NOMO-1 (cell line): ENCODE data around the gene ACTG1.

Experiments used
- DNase-seq, 2 experiments: peaks; one replicate each; lab custom pipeline; 2025; ENCODE audit not compliant: unreplicated experiment in 2 of 2; lab: John Stamatoyannopoulos, UW

ACTG1 gene

DNA sequence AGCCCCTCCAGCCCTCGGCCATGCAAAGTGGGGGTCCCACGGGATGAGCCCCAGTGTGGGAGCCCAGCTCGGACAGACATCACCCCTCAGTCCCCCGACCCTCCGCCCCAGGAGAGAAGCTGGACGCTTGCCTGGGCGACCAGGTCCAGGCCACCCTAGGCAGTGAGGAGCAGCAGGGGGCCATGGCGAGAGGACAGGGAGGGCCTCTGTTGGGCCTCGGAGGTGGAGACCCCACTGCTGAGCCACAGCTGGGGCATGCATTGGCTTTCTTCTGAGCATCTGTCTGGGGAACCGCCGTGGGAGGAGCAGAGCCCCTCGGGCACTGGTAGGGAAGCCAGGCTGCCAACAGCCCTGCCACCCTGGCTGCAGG is 13.0 kb downstream of the ACTG1 start:
- DNase-seq: no peak

DNA sequence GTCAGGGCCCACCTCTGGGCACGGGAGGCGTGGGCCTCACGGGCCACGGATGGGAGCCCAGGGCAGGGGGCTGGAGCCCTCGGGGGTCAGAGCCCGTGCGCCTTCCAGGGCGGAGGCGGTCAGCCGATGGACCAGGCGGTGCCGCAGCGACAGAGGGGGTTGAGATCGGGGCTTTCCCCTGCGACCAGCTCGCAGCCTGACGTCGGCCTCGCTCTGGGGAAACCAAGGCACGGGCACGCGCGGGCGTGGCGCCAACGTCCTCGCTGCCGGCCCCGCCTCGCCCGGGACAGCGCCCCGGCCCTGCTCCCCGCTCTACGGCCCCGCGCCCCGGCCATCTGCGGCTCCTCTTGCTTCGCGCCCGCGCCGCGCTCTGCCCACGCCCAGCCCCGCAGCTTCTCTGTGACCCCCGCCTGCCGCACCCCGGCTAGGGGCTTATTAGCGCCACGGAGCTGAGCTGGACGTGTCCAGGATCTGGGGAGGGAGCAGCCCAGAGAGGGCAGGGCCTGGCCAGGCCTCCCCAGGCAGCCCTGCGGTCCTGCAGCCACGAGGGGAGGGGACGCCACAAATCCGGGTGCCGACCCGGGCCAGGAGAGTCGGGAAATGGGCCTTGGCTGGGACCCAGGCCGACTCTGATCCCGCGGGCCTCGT is 13.5 kb downstream of the ACTG1 start:
- DNase-seq: no peak

DNA sequence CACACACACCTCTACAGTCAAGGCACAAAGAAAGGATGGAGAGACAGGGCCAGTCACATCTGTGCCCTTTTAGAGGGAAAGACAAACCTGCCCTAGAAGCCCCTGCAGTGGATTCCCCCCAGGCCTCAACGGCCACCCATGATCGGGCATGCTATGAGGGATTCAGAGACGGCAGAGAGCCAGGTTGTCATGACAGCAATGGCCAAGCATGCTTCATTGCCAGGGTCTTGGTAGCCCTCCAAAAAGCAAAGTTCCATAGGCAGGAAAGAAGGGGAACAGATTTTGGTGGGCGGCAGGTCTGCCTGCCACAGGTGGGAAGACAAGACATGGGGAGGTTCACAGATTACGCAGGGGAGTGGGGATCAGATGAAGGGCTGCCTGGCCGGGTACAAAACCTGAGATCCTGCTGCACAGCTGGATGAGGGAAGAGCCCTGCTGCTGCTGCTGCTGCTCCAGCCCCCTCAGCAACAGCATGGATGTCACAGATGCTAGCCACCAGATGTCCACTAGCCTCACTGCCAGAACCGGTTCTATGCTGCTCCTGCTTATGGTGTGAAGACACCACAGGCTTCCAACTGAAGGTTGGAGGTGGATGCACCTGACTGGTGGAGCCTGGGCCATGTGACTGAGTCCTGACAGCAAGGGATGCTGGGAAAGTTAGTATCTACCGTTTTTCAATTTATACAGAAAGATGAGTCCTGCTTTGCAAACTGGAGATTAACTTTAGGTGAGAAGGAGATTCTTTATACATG is 17.8 kb downstream of the ACTG1 start:
- DNase-seq: no peak

DNA sequence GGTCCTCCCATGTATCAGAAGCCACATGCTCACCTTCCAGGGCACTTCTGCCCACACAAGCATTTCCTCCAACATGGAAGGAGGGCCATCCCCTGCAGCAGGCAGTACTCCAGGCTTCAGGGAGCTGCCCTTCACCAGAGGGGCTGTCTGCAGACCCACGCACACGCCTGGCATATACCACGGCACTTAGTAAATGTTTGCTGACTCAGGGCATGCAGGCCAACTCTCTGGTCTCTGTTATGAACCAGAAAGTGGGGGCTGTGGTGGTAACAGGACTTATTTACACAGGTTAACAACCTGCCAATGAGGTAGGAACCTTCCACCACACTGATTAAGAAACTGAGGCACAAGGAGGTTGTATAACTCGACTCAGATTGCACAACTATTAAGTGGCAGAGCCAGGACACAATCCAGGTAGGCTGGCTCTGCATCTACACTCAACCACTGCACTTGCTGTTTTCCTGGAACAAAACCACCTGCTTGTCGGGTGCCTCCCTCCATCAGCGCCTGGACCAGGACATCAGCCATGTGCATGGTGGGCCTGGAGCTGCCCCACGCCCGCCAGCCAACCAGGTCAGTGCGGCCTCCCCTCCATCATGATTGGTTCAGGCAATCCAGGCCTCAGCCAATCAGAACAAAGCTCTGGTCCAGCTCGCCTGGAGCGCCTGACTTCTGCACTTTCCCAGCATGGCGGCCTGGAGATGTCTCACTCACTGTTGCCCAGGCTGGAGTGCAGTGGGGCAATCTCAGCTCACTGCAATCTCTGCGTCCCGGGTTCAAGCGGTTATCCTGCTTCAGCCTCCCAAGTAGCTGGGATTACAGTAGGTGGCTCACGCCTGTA is 19.2 kb downstream of the ACTG1 start:
- DNase-seq: no peak

DNA sequence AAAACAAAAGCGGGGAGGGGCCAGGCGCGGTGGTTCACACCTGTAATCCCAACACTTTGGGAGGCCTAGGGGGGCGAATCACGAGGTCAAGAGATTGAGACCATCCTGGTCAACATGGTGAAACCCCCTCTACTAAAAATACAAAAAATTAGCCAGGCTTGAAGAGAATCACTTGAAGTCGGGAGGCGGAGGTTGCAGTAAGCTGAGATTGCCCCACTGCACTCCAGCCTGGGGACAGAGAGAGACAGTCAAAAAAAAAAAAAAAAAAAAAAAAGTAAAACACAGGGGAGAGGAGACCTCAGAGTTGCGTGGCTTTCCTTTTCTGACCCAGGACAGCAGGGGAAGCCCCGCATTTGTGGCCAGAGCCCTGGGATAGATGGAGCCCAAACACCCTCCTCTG is 19.9 kb downstream of the ACTG1 start:
- DNase-seq: no peak

DNA sequence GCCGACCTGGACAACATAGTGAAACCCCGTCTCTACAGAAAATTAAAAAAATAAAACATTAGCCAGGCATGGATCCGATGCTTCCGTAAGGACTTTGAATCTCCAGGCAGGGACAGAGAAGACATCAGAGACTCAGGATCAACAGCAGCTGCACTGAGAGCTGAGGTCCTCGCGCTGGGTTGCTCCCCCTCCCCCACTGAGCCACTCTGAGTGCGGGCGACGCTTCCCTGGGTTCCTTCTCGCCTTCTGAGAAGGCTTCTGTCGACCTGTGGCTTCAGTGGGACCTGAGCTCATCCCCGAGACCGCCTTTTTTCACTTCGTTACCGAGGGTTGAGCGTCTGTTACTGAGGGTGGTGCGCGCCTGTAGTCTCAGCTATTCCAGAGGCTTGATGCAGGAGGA is 20.4 kb downstream of the ACTG1 start:
- DNase-seq: no peak

DNA sequence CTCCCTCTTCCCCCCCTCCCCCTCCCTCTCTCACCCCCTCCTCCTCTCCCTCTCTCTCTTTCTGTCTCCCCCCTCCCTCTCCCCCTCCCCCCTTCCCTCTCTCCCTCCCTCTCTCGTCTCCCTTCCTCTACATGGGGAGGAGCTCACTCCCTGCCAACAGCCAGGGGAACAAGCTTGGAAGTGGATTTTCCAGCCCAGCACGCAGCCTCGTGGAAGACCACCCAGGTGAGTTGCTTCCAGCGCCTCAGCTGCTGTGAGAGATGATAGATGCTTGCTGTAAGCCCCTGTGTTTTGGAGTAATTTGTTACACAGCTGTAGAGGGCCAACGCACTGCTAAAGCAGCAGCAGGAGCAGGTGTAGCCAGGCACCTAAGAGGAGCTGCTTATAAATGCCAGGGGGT is 20.8 kb downstream of the ACTG1 start:
- no peak for DNase-seq

DNA sequence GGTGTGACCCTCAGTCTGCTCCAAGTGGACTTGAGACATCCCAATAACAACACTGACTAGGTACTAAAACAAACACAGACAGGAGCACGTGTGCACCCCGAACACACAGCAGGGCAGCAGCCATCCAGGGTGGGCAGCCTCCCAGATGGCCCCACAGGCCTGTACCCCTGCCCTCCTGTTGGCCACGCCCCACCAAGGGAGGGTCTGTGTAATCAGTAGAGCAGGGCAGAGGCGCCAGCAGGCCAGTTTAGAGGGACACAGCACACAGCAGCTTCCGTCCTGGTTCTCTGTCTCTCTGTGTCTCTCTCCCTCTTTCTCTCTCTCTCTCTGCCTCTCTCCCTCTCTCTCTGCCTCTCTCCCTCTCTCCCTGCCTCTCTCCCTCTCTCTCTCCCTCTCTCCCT is 21.4 kb downstream of the ACTG1 start:
- DNase-seq: no peak

DNA sequence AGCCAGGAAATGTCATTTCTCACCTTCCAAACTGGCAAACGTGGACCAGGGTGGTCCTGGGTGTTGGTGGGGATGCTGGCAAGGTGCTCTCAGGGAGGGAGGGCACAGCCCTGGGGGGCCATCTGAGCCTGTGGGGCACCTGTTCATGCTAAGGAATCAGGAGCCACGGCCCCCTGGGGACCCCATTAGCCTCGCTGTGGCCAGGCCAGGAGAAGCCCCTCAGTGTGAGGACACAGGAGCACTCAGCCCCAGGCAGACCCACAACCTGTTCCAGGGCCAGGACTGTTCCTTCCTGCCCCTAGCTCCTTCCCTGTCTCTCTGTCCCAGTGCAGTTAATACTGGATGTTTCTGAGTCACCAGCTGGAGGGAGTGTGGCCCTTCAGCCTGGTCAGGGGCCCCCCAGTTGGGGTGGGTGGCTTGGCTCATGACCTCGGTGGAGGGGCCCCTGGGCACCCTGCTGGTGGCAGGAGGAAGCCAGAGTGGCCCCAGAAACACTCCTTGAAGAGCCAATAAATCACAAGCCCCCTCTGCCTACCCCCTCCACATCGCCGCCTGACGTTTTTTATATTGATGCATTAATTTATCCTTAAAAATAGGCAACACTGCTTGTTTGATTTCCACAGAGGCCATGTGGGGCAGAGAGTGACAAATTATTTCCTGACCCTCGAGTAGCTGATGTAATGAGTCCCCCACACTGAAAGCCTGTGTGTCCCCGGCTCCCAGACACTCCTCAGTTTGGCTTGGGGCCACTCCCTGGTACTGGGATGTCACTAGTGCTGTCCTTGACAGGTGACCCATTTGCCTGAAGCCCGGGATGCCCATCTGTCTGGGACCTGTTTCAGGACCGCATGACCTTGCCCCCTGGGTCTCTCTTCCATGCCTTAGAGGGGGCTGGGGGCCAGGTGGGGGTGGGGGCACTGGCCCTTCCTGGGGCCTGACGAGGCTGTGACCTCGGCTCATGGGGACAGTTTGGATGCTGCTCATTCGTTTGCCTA is 22.3 kb downstream of the ACTG1 start:
- no peak for DNase-seq

DNA sequence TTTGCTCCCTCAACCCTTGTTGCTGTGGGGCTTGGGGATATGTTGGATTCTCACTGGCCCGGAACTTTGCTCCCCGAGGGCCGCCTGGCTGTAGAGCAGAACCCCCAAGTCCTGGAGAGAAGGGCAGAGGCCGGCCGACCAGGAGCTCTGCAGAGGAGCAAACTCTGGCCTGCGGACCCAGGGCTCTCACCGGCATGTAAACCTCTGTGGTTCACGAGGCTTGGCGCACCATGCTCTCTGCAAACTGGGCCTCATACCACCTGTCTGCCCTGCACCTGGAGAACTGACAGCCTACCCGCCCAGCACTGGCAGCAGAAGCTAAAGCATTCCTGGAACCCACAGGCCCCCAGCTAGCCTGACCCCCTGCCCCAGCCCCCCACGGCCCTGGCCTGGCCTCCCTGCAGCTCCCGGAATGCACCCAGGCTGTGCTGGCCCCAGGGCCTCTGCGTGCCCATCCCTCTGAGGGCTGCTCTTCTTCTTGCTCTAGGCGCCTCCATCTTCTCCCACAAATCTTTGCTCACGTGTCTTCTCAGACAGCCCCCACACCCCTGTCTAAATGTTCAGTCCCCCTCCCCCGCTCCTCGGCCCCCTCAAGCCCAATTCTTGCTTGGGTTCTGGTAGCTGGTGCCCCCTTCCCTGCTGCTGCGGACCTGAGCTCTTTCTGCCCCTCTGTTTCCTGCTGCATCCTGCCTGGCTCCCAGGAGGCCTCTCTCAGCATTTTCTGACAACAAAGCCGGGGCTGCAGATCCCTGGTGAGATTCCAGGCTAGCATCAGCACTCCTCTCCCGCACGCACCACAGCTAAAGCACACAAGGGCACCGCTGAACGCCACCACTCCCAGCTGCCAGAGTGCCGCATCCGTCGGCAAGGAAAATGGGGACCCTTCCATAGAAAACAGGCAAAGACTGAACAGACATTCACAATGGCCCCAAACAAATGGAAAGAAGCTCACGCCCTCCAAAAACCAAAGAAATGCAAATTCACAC is 23.3 kb downstream of the ACTG1 start:
- no peak for DNase-seq

DNA sequence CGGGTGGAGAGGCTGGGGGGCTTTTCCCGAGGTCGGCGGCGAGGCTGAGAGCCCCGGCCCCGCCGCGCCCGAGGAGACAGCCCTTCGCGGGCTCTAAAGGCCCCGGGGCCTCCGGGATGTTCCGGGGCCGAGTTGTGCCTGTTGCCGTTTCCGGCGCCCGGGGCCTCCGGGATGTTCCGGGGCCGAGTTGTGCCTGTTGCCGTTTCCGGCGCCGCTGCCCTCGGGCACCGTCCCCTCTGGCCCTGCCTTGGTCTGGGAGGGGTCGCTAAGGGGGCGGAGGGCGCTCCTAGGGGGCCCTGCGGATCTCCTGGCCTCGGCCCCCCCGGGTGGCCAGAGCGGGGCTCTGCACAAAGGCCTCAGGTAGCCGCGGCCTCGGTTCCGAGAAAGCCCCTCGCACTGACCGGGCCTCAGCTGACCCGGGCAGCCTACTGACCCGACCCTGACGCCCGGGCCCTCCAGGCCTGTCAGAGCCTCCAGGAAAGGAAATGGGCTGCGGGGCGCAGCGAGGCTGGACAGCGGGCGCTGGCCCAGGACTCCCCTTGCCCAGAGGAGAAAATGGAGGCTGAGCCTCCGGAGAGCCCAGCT is 24.2 kb downstream of the ACTG1 start:
- DNase-seq: no peak

DNA sequence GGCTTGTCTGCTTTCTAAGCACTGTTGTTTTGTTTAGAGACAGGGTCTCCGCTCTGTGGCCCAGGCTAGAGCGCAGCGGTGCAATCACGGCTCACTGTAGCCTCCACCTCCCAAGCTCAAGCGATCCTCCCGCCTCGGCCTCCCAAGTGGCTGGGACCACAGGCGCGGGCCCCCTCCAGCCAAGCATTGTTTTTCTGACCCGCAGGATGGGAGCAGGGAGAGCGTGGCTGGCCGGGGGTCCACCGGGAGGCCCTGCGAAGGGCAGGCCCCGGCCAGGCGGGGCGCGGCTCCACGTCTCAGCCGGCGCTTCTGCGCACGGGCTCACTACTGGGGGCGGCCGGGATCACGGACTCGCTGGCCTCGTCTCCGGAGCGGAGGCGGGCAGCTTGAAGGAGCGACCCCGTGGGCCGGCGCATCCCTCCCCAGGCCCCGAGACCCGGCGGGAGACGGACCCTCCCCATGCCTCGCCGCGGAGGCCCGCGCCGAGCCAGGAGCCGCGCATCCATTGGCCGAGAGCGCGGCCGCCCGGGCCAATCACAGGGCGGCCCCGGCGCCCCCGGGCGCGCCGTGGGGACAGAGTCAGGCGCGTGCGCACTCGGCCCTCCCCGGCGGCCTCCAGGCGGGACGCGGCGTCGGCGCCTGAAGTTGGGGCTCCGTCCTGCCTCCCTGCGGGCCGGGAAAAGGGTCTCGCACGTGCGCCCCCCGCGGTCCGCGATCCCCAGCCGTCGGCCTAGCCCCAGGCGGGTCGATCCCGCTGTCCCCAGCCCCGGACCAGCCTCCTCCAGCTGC is 24.9 kb downstream of the ACTG1 start:
- DNase-seq: peak; percentile 48 to 63

DNA sequence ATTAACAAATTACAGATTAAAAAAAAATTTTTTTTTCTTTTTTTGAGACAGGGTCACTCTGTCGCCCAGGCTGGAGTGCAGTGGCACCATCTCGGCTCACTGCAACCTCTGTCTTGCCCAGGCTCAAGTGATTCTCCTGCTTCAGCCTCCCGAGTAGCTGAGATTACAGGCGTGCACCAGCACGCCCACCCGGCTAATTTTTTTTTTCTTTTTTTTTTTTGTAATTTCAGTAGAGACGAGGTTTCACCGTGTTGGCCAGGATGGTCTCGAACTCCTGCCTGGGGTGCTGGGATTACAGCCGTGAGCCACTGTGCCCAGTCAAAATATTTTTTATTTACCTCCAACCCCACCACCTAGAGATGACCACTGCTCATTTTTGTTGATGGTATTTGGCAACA is 25.5 kb downstream of the ACTG1 start:
- no peak for DNase-seq

DNA sequence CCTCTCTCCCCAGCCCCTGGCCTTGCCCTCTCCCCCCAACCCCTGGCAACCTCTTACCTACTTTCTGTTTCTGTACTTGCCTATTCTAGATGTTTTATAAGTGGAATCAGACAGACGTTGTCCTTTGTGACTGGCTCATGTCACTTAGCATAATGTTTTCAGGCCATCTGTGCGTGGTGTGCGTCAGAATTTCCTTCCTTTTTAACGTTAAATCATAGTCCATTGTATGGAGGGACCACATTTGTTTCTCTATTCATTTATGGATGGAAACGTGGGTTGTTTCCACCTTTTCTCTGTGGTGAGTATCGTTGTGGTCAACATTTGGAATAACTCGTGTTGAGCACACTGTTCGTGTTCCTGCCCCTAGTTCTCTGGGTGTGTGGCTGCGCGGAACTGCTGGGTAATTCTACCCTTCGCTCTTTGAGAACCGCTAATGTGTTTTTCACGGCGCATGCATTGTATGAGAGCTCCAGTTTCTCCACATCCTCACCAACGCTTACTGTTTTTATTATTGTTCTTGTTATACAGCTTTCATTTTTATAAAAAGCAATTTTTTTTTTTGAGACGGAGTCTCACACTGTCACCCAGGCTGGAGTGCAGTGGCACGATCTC is 26.3 kb downstream of the ACTG1 start:
- peak in 1 of 2 experiments; percentile 9 for DNase-seq

DNA sequence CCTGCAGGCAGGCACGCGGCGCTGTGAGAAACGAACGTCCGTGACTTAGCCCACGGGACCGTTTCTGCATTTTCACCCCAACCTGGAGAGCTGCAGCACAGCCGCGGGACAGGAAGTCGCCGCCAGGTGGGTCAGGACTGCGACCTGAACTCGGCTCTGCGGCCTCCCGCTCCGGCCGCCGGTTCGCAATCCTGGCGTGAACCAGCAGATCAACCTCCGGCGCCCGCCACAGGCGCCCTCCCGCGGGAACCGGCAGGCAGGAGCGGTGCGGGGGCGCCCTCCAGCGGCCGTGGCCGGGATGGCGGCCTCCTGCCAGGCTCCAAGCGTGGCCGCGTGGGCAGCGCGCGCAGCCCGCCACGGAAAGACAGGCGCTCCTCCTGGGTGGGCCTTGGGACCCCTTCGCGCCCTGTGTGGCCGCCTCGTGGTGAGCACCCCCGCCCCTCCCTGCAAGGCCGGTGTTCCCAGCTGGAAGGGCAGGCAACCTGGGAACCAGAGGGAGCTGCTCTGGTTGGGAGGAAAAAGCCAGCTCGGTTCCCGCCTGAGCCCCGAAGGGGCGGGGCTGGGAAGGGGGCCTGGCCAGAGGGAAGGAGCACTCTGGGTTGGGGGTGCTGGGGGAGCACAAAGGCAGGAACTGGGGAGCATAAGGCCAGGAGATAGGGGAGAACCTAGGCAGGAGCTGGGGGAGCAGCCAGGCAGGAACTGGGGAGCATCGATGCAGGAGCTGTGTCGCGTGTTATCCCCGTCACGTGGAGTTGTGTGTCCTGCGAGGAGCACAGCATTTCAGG is 28.2 kb downstream of the ACTG1 start:
- peak; percentile 78 to 83 for DNase-seq

DNA sequence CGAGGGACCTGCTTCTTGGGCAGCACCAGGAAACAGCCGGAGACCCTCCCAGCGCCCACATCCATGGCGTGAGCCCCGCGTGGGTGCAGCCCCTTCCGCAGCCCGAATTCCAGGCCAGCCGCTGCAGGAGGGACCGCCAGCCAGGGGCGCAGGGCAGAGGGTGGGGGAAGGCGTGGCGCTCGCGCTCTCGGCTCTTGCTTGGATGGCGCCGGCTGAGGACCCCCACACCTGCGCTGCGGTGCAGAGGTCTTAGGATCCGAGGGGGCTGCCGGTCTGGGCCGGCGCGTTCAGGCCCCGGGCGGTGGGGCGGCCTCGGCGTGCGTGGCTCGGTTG is 28.8 kb downstream of the ACTG1 start:
- no peak for DNase-seq
